HL-60/S4 treated with phorbol 12-myristate 13-acetate at 8.2 ng/mL for 4 days and 3 days (cell line): Measurements from ENCODE around the gene DEK.
"Not testable (repeated sequence)": the region's sequence is repeated elsewhere in the genome, so short reads cannot be mapped to it uniquely, and the experiment has no call there.

Experiments used
- in situ Hi-C: fragments of 300-500 bp; cut with MboI; formaldehyde crosslinking; loops from 2 replicates; pipeline ENCODE4 v1.15.0; 2022; ENCODE audit warnings: low sequenced_read_pairs

DEK gene

GRCh38 chr6:18242062-18242851 is 22.1 kb downstream of the DEK start:
- in situ Hi-C loops: no loop called here

- in situ Hi-C loops: no loop called here
These were observed 22.9 kb downstream of the DEK start for GRCh38 chr6:18241208-18242038.

- in situ Hi-C loops: no loop called here
These were observed 24.1 kb downstream of the DEK start for GRCh38 chr6:18240230-18240629.

- in situ Hi-C loops: no loop called here
These were observed 27.2 kb downstream of the DEK start for GRCh38 chr6:18237167-18237566.

- in situ Hi-C loops: no loop called here
These were observed 28.8 kb downstream of the DEK start for GRCh38 chr6:18235524-18235923.

- in situ Hi-C loops: no loop called here
These were observed 29.8 kb downstream of the DEK start for GRCh38 chr6:18234564-18234963.

GRCh38 chr6:18233770-18234169 is 30.6 kb downstream of the DEK start:
- in situ Hi-C loops: not testable (repeated sequence)

GRCh38 chr6:18231856-18232255 is 32.5 kb downstream of the DEK start:
- in situ Hi-C loops: not testable (repeated sequence)

- in situ Hi-C loops: not testable (repeated sequence)
These were observed 35.7 kb downstream of the DEK start for GRCh38 chr6:18228590-18228989.

GRCh38 chr6:18227166-18227565 is 37.2 kb downstream of the DEK start:
- in situ Hi-C loops: not testable (repeated sequence)

- in situ Hi-C loops: not testable (repeated sequence)
These were observed 37.8 kb downstream of the DEK start for GRCh38 chr6:18226451-18227105.

- in situ Hi-C loops: no loop called here
These were observed 43.1 kb downstream of the DEK start for GRCh38 chr6:18221288-18221615.

GRCh38 chr6:18219591-18219990 is 44.7 kb downstream of the DEK start:
- in situ Hi-C loops: no loop called here

- in situ Hi-C loops: no loop called here
These were observed 46.1 kb downstream of the DEK start for GRCh38 chr6:18218233-18218632.

- in situ Hi-C loops: no loop called here
These were observed 47.9 kb downstream of the DEK start for GRCh38 chr6:18216411-18216810.

GRCh38 chr6:18215436-18215835 is 48.9 kb downstream of the DEK start:
- in situ Hi-C loops: no loop called here

GRCh38 chr6:18214003-18214402 is 50.3 kb downstream of the DEK start:
- in situ Hi-C loops: no loop called here

GRCh38 chr6:18213439-18213838 is 50.9 kb downstream of the DEK start:
- in situ Hi-C loops: no loop called here

- in situ Hi-C loops: no loop called here
These were observed 52.1 kb downstream of the DEK start for GRCh38 chr6:18212231-18212630.

GRCh38 chr6:18211338-18211737 is 53.0 kb downstream of the DEK start:
- in situ Hi-C loops: no loop called here

GRCh38 chr6:18210707-18211106 is 53.6 kb downstream of the DEK start:
- in situ Hi-C loops: no loop called here
